SH-SY5Y (cell line): Measurements from ENCODE around the gene FOXF1.

ENCODE experiments used
- GATA2 ChIP-seq: IDR thresholded peaks from 2 replicates; pipeline ENCODE4 v1.6.1; 2011; ENCODE audit warnings: mild to moderate bottlenecking, low read depth, low read length
- GATA3 ChIP-seq: IDR thresholded peaks from 2 replicates; pipeline ENCODE4 v1.6.1; 2011; ENCODE audit warnings: low read depth, mild to moderate bottlenecking, low read length, moderate library complexity

The FOXF1 gene

DNA sequence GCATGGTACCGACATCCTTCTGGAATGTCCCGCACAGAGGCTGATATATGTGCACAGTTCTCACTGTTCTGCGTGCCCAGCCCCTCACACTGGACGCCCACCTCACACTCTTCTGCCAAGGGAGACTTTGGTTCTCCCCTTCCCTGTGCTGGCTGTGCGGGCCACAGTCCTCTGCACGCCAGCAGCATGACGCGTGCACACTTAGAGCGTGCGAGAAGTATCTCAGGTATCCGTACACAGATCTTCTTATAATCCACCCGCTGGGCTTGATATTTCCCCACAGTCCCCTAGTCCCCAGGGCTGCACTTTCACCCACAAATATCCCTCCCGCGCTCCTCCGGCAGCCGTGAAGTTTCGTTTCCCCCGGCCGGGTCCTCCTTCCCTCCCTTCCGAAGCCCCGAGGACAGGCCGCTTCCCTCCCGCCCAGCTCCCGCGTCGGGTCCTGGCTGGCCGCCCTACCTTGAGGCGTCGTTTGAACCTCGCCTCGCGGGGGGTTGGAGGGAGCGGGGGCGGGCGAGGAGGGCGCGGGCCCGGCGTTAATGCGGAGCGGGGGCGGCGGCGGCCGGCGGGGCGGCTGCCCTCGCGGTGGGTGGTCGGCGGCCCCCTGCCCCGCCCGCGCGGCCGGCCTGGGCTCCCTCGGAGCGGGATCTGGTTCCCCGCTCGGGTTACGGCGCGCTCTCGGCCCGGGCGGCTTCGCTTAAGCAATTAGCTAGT, 5.0 kb upstream of the FOXF1 start:
- TF ChIP-seq GATA2 (no peak), GATA3 (no peak)

DNA sequence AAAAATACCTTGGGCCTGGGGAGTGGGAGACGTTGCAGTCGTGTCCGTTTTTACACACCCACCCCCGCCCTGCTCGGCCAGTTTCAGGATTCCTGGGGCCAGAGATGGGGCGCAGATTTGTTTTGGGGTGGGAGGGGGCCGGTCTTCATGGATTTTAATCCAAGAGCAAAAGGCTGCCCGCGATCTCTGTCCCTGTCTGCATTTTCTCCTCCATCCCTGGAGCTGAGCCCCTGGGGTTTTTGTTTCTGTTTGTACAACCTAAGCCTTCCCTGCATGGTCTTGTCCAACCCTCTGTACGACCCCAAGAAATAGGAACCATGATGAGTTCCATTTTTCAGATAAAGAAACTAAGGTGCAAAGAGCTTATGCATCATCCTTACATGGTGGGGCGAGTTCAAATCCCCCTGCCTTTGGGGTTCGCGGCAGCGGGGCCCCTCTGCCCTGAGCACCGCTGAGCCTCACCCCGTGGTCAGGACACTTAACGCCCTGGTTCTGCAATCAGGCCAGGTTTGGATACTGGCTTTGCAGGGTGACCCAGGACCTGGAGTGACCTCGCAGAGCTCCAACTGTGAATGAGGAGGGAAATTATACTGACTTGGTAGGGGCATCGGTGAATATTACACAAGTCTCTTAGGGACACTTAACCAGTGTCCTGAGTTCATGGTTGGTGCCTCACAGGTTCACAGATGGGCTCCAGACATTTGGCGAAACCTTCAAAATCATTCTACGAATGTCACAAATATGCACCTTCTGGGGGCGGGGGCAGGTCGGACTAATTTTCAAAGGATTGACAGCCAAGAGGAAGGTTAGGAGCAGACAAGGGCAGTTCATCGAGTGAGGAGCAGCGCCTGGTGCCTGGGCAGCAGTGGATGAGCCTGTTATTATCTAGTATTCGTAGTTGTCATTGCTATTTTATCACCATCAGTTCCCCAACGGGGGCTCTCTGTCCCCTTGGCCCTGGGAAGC, 4.1 kb upstream of the FOXF1 start:
- TF ChIP-seq GATA3 (no peak), GATA2 (no peak)

DNA sequence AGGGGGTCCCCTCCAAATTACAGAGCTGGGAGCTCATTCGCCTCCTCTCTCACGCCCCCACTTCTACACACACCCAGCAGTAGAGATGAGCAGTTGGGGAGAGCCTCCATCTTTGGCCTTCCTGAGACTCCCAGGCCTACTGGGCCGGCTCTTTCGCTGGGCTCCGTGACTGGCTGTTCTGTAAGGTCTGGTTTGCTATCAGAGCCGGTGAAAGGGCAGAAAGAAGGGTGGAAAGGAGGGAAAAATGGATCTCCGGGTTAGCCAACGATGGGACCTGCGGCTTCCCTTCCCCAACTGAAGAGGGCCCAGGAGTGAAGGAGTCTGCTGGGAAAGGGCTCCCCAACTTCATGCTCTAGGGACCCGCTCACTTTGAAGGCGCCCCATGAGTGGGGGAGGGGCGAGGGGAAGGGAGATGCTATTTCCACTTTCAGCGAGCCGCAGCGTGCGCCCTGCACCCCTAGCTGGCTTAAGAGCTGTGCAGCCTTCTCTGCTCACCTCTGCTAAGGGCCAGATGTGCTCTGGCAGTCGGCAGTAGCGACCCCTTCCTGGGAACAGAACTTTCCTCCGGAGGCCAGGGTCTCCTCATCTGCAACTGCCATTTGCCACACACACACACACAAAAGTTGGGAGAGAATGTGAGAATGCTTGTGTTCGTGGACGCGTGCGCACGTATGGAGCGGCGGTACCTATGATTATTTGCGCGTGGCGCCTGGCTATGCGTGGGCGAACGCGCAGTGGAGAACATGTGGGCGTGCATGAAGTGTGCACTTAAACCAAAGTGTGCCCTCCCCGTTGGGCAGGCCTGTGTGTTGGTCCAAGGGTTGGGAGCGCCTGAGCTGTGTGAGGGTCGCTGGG, 2.9 kb upstream of the FOXF1 start:
- TF ChIP-seq GATA2 (no peak), GATA3 (no peak)

DNA sequence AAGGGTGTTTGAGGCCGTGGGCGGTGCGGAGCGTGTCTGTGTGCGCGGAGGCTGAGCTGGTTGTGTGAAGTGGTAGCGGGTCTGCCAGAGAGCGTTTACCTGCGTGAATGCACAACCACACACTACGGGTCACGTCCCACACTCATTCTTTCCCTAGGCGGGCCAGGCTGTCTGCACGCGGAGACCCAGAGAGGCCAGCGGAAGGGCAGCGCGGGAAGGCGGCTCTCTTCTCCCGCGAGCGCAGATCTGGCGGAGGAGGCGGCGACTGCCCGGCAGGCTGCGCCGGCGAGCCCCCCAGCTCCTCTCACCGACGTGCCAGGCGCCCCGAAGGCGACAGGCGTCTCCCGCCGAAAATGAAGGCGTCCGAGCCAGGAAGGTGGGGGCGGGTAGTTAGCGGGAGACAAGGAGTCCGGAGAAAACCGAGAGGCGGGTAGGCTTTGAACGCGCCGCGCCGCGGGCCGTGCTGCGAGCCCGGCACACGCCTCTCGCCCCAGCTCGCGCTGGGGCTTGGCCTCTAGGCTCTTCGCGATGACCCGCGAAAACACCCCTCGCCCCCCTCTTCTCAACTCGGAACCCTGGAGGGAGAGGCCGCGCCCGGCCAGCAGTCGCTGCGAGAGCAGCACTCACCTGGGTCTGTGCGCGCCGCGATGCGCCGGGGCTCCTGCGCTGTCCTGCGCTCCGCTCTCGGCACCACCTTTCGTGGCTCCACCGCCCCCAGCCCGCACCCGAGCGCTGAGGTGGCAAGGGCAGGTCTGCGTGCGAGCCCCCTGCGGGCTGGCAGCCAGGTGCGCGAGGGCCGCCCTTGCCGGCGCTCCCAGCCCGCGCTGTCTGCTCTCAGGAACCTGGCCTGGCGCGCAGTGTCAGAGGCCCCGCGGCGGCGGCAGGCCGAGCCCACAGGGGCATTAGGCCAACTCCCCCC, 2.0 kb upstream of the FOXF1 start:
- no peak for TF ChIP-seq GATA3
- TF ChIP-seq GATA2, result no peak

DNA sequence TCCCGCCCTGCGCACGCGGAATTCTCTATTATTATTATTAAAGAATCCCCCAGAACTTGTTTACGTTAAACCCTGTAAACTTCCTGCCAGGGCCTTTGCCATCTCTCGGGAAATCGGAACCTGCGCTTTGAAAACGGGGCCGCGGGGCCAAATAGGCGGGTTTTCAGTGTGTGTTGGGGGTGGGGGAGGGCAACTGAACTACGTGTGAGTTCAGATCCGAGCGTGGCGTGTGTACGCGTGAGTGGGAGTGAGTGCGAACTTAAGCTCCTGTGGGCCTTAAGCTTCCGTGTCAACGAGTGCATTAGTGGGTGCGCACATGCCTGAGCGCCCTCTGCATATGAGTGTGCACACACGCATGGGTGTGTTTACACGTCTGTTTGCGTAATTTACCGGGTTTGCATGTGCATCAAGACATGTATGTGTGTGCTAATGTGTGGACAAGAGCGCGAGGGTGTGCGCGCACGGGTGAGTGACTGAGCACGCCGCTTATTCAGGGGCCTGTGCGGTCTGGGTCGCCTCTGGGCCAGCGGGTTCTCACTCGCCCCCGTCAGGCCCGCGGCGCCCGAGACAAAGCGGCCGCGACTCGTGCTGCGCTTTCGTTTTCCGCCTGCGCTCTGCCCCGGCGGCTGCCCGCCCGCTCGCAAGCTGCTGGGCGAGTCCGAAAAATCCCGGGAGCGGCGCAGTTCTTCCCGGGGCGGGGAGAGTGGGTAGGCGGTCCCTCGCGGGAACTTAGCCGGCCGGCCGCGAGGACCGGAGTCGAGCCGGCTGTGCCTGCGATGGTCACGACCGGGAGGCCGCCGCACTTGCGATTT, 1.2 kb upstream of the FOXF1 start:
- TF ChIP-seq GATA2 (no peak), GATA3 (no peak)

DNA sequence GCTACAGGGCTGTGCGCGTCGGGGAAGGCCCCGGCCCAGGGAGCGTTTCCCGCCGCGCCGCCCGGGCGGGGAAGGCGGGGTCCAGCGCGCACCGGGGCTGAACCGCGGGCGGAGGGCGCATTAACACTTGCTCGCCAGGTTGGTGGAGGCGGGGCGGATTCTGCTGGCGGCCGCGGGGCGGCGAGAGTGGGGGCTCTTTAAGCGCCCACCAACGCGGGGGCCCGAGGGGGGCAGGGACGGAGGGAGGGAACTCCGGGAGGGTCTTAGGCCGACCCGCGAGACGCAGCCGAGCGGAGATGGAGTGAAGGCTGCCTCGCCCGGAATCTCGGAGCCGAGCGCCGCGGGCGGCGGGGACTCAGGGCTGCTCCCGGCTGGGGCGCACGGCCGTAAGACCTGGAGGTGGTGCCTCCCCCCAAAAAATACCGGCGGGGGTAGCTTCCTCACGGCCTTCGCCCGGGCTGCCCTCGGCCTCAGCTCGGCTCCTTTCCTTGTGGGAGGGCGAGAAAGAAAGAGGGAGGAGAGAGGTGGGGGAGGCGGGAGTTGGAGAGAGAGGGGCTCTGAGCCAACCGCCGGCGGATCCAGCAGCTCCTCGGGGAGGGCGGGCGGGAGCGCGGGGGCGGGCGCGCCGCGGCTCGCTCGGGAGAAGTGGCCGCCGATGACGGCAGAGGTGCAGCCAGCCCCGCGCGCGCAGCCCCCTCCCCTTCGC, 415 bp upstream of the FOXF1 start:
- TF ChIP-seq GATA3 (no peak), GATA2 (no peak)

DNA sequence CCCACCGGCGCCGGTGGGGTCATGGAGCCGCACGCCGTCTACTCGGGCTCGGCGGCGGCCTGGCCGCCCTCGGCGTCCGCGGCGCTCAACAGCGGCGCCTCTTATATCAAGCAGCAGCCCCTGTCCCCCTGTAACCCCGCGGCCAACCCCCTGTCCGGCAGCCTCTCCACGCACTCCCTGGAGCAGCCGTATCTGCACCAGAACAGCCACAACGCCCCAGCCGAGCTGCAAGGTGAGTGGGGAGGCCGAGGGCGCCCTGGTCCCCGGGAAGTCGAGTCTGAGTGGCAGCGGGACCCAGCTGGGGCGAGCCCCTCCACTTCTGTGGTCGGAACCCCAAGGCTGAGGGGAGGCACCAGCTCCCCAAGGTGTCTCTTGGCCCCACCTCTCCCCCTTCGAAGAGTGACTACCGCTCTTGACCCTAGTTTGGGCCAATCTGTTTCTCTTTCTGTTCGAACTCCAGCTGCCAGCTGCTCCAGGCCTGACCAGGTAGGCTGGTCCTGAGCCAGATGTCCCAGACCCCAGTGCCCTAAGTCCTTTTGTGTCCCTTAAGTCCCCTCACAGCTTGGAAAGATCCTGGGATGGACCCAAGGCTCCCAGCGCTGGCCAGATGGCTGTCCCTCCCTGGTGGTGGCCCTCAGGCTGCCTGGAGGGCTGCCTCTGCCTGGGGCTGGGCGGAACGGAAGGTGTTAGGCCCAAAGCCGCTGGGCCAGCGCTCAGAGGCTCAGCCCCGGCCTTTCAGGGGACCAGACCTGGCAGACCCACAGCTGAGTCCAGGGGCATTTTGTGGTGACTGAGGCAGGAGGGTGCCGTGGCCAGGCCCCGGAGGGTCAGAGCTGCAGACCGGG, 1.2 kb downstream of the FOXF1 start:
- TF ChIP-seq GATA3 (no peak), GATA2 (no peak)

DNA sequence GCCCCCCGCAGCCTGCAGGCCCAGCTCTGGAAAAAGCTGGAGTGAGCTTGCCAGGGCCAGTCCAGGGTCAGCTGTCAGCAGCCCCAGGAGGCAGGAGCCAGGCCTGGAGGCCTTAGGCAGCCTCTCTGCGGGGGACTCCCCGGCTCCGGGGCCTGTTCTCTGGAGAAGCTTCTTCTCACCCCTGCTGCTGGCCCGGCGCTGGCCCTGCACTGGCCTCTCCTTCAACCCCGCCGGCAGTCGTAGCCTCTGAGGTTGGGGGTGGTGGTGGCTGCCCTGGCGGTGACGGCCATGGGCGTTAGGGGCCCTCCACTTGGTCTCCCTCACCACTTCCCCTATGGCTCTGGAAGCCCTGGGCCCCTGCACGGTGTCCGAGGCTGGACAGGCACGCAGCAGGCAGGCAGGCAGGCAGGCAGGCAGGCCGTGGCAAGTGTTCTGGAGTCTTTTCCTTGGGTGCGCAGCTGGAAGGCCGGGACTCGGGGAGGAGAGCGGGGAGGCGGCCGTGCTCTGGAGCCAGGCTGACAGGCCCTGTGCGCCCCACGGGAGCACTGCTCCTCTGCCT, 2.1 kb downstream of the FOXF1 start:
- no peak for TF ChIP-seq GATA2
- TF ChIP-seq GATA3, result no peak

DNA sequence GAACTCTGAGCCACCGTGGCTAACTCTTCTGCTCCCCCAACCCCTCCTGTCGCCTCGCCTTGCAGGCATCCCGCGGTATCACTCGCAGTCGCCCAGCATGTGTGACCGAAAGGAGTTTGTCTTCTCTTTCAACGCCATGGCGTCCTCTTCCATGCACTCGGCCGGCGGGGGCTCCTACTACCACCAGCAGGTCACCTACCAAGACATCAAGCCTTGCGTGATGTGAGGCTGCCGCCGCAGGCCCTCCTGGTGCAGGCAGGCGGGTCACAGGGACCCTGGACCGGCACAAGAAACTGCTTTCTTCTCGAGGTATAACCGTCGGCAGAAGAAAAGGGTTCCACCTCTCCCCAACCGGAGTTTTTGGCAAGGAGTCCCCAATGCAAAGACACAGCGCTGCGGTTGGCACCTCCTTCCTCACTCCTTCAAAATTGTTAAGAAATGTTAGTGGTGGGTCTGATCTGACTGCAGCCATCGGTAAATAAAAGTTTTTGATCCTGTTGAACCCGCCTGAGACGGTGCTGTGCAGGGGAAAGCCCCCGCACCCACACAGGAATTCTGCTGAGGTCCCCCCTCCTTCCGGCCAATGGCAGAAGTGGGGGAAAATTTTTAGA, 2.6 kb downstream of the FOXF1 start:
- TF ChIP-seq GATA3, result no peak
- no peak for TF ChIP-seq GATA2

DNA sequence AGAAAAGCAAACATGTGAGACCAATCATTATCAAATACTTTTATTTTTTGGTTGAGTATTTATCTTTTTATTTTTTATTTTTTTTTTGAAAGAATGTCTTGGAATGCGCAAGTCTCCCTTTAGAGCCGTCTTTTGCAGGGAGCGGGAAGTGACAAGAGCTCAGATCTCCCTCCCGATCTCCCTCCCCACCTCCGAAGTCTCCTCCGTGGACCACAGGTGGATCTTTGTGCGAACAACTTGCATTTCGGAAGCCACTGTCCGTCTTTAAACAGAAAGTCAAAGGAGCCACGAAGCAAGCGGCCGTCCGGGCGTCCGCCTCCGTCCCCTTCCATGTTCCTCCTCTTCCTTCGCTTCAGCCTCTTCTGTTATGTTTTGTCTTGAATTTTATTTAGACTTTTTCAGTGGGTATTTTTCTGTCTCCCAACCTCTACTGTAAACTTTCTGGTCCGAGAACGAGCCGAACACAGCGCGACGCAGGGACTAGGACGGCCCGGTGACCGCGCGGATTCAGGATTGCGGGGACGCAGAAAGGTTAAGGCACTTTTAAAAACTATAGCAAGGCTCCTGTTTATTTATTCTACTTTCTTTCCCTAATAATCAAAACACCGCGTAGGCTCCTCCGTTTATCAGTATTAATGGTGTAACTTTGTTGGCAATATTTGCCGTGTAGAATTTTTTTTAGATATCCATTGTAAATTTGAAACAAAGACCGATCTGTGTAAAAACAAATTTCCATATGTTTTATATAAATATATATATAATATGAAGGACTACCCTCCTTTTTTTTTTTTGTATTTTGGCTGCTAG, 3.3 kb downstream of the FOXF1 start:
- TF ChIP-seq GATA2, result no peak
- no peak for TF ChIP-seq GATA3
